Activated CD4-positive, CD25-positive, alpha-beta regulatory T cell treated with anti-CD3 and anti-CD28 coated beads, Interleukin-2, amount 50 U/mL, for 72 hours (primary cell): ENCODE results near the gene SETDB1.

ENCODE experiments used
- DNase-seq: peaks from one replicate; pipeline ENCODE4 v3.0.0; 2021

The SETDB1 gene

GRCh38 chr1:151006327-151007052 is 80.3 kb downstream of the SETDB1 start, which contains the start of gene MINDY1:
Gene MINDY1, minus strand, starts transcription at chr1:151006902. Its CDS starts 4,285 bp downstream, at chr1:151002617.
- peak; percentile 40 for DNase-seq

- no peak for DNase-seq
Measured at GRCh38 chr1:151007853-151008243, 81.7 kb downstream of the SETDB1 start.

- DNase-seq: peak; percentile 95
Measured at GRCh38 chr1:151008244-151009205, 82.4 kb downstream of the SETDB1 start, which contains the start of gene PRUNE1. Gene PRUNE1, plus strand, starts transcription at chr1:151008449. Its CDS starts 184 bp downstream, at chr1:151008633.

- DNase-seq: no peak
Measured at GRCh38 chr1:151009206-151009587, 83.0 kb downstream of the SETDB1 start.

GRCh38 chr1:151009674-151010345 is 83.6 kb downstream of the SETDB1 start:
- DNase-seq: no peak

GRCh38 chr1:151010346-151010726 is 84.2 kb downstream of the SETDB1 start:
- DNase-seq: no peak

- no peak for DNase-seq
Measured at GRCh38 chr1:151011154-151011850, 85.1 kb downstream of the SETDB1 start.

GRCh38 chr1:151012684-151013471 is 86.7 kb downstream of the SETDB1 start:
- DNase-seq: no peak

GRCh38 chr1:151013518-151013917 is 87.4 kb downstream of the SETDB1 start:
- no peak for DNase-seq
